H1 (cell line): Measurements from ENCODE around the gene SLC6A17. TPM values are rescaled to one million over a fixed set of nuclear protein-coding genes. Genes with fewer than 3 reads are reported as not detected.

Source experiments
- CTCF ChIA-PET: fragments of 300-600 bp; sonication (Branson Sonifier 250); formaldehyde crosslinking; loops from one replicate; lab custom pipeline; 2021; ENCODE audit not compliant: partially characterized antibody; lab: Charles Lee
- POLR2A ChIA-PET: fragments of 300-600 bp; sonication (Branson Sonifier 250); formaldehyde crosslinking; loops from one replicate; lab custom pipeline; 2021; ENCODE audit warnings: inconsistent platforms; ENCODE audit not compliant: partially characterized antibody; lab: Charles Lee
- DNase-seq, 2 experiments: peaks; one replicate each; pipeline versions ENCODE4 v3.0.0 to v3.0.0-alpha.2; 2010 to 2022; ENCODE audit warnings: low spot score in 2 of 2, low read depth in 1 of 2, mixed read lengths in 1 of 2
- FAIRE-seq: peaks from 2 replicates; lab custom pipeline; 2011; peaks lifted over from hg19 to GRCh38; lab: Jason Lieb, UNC
- H2AFZ ChIP-seq: 2 replicates; pipeline ENCODE4 v1.8.1; 2012; ENCODE audit warnings: low read length, inconsistent platforms
- H2AK5ac ChIP-seq: 2 replicates; pipeline ENCODE4 v1.6.1; 2013; ENCODE audit warnings: low read depth, low read length
- H2BK120ac ChIP-seq: replicated peaks from 2 replicates; pipeline ENCODE3; 2013; ENCODE audit warnings: low read depth, low read length, inconsistent platforms
- H2BK12ac ChIP-seq: 2 replicates; pipeline ENCODE4 v1.6.1; 2013; ENCODE audit warnings: low read depth, low read length
- H2BK15ac ChIP-seq: 2 replicates; pipeline ENCODE4 v1.6.1; 2013; ENCODE audit warnings: low read length
- H2BK20ac ChIP-seq: 2 replicates; pipeline ENCODE4 v1.6.1; 2013; ENCODE audit warnings: low read length
- H2BK5ac ChIP-seq: 2 replicates; pipeline ENCODE4 v1.6.1; 2013; ENCODE audit warnings: low read depth, low read length
- H3K14ac ChIP-seq: 2 replicates; pipeline ENCODE4 v1.6.1; 2013; ENCODE audit warnings: inconsistent platforms; ENCODE audit not compliant: insufficient read length
- H3K18ac ChIP-seq: 2 replicates; pipeline ENCODE4 v1.6.1; 2013; ENCODE audit warnings: low read length; ENCODE audit errors: extremely low read depth
- H3K23ac ChIP-seq: 2 replicates; pipeline ENCODE4 v1.6.1; 2013; ENCODE audit warnings: inconsistent platforms; ENCODE audit not compliant: insufficient read length
- H3K23me2 ChIP-seq: 2 replicates; pipeline ENCODE4 v1.6.1; 2013; ENCODE audit warnings: low read depth, low read length
- H3K27ac ChIP-seq: 2 replicates; pipeline ENCODE4 v1.6.1; 2011; ENCODE audit warnings: low read depth, low read length, inconsistent platforms
- H3K27me3 ChIP-seq, 4 experiments: replicated peaks in 1 of 4; 1 replicate in 1 of 4; 2 replicates in 3 of 4; pipeline versions ENCODE4 v1.6.1 to v1.8.1; 2011 to 2013; ENCODE audit warnings: low read length in 3 of 4, mild to moderate bottlenecking in 3 of 4, inconsistent platforms in 2 of 4, mixed read lengths in 2 of 4, moderate library complexity in 1 of 4; ENCODE audit not compliant: control insufficient read depth in 3 of 4, insufficient read depth in 3 of 4; ENCODE audit errors: extremely low read depth in 1 of 4
- H3K36me3 ChIP-seq, 4 experiments: 2 replicates each; pipeline versions ENCODE4 v1.6.1 to v1.8.1; 2011 to 2013; ENCODE audit warnings: mild to moderate bottlenecking in 4 of 4, low read length in 3 of 4, moderate library complexity in 2 of 4, control low read depth in 1 of 4, inconsistent platforms in 1 of 4; ENCODE audit not compliant: insufficient read depth in 4 of 4, control insufficient read depth in 2 of 4
- H3K4ac ChIP-seq: replicated peaks from 2 replicates; pipeline ENCODE3; 2013; ENCODE audit warnings: low read length, low read depth, mixed read lengths, inconsistent platforms; ENCODE audit not compliant: insufficient read length
- H3K4me1 ChIP-seq, 4 experiments: replicated peaks in 1 of 4; 1 replicate in 1 of 4; 2 replicates in 3 of 4; pipeline versions ENCODE4 v1.6.1 to v1.8.1; 2011 to 2013; ENCODE audit warnings: low read length in 3 of 4, inconsistent platforms in 2 of 4, mixed read lengths in 1 of 4; ENCODE audit not compliant: insufficient read depth in 4 of 4, control insufficient read depth in 3 of 4
- H3K4me2 ChIP-seq, 2 experiments: 2 replicates each; pipeline versions ENCODE4 v1.6.1 to v1.8.1; 2011 to 2013; ENCODE audit warnings: low read depth in 2 of 2, low read length in 2 of 2, control low read depth in 1 of 2, inconsistent platforms in 1 of 2, mild to moderate bottlenecking in 1 of 2; ENCODE audit not compliant: insufficient read depth in 1 of 2
- H3K4me3 ChIP-seq, 4 experiments: fragments of 200-600, 300-600 bp in 1 of 4; sonication (generic), shearing (Covaris generic), sonication (Bioruptor Twin) in 1 of 4; 2 replicates each; pipeline versions ENCODE4 v1.5.1 to v1.8.1; 2011 to 2016; ENCODE audit warnings: low read length in 4 of 4, low read depth in 3 of 4, control low read depth in 2 of 4, inconsistent platforms in 2 of 4, mild to moderate bottlenecking in 2 of 4, mixed read lengths in 1 of 4, moderate library complexity in 1 of 4; ENCODE audit not compliant: insufficient read depth in 2 of 4; ENCODE audit errors: extremely low read depth in 1 of 4
- H3K56ac ChIP-seq: replicated peaks from 2 replicates; pipeline ENCODE3; 2013; ENCODE audit warnings: low read depth, mild to moderate bottlenecking, mixed read lengths, low read length, inconsistent platforms; ENCODE audit not compliant: insufficient read length
- H3K79me1 ChIP-seq: 2 replicates; pipeline ENCODE4 v1.6.1; 2013; ENCODE audit warnings: low read depth, low read length, control low read depth
- H3K79me2 ChIP-seq, 2 experiments: 2 replicates each; pipeline versions ENCODE4 v1.6.1 to v1.8.1; 2012 to 2013; ENCODE audit warnings: low read length in 2 of 2, mild to moderate bottlenecking in 2 of 2, inconsistent platforms in 1 of 2; ENCODE audit not compliant: insufficient read depth in 2 of 2, control insufficient read depth in 1 of 2
- H3K9ac ChIP-seq, 4 experiments: replicated peaks in 1 of 4; 1 replicate in 1 of 4; 2 replicates in 3 of 4; pipeline versions ENCODE4 v1.6.1 to v1.8.1; 2011 to 2013; ENCODE audit warnings: low read depth in 3 of 4, low read length in 3 of 4, control low read depth in 2 of 4, mild to moderate bottlenecking in 2 of 4, moderate library complexity in 2 of 4, inconsistent platforms in 1 of 4; ENCODE audit errors: extremely low read depth in 1 of 4
- H3K9me3 ChIP-seq, 2 experiments: 2 replicates each; pipeline versions ENCODE4 v1.6.1 to v1.8.1; 2012 to 2013; ENCODE audit warnings: mild to moderate bottlenecking in 2 of 2, moderate library complexity in 2 of 2, control low read depth in 1 of 2, inconsistent platforms in 1 of 2, low read depth in 1 of 2, low read length in 1 of 2, mixed read lengths in 1 of 2; ENCODE audit not compliant: insufficient read depth in 2 of 2
- H4K20me1 ChIP-seq, 2 experiments: replicated peaks in 1 of 2; 2 replicates each; pipeline versions ENCODE3 to v1.8.1; 2011 to 2013; ENCODE audit warnings: inconsistent platforms in 2 of 2, low read length in 2 of 2, mild to moderate bottlenecking in 1 of 2; ENCODE audit not compliant: insufficient read depth in 2 of 2, control insufficient read depth in 1 of 2
- H4K5ac ChIP-seq: 2 replicates; pipeline ENCODE4 v1.6.1; 2013; ENCODE audit warnings: low read length, low read depth, mixed read lengths, inconsistent platforms; ENCODE audit not compliant: insufficient read length
- H4K8ac ChIP-seq: 2 replicates; pipeline ENCODE4 v1.8.0; 2013; ENCODE audit warnings: mild to moderate bottlenecking, moderate library complexity, low read length, inconsistent platforms; ENCODE audit not compliant: insufficient read depth; ENCODE audit errors: extremely low read depth
- H4K91ac ChIP-seq: replicated peaks from 2 replicates; pipeline ENCODE3; 2013; ENCODE audit warnings: low read length, mixed read lengths, inconsistent platforms; ENCODE audit not compliant: insufficient read length
- ATF2 ChIP-seq: IDR thresholded peaks from 2 replicates; pipeline ENCODE4 v1.6.1; 2012; ENCODE audit warnings: low read length, inconsistent platforms
- BRCA1 ChIP-seq: IDR thresholded peaks from 2 replicates; pipeline ENCODE4 v1.6.1; 2012; ENCODE audit warnings: low read depth, low read length, improper control_type of control experiment
- CEBPB ChIP-seq: IDR thresholded peaks from 2 replicates; pipeline ENCODE4 v1.6.1; 2012; ENCODE audit warnings: low read depth, low read length
- HDAC2 ChIP-seq, 2 experiments: fragments of 300-600 bp in 1 of 2; sonication (generic) in 1 of 2; IDR thresholded peaks; 2 replicates each; pipeline ENCODE4 v1.6.1; 2011 to 2012; ENCODE audit warnings: low read depth in 2 of 2, low read length in 2 of 2, mild to moderate bottlenecking in 2 of 2, moderate library complexity in 2 of 2, borderline replicate concordance in 1 of 2, inconsistent platforms in 1 of 2
- KDM1A ChIP-seq: fragments of 200-600, 300-600 bp; sonication (generic); IDR thresholded peaks from 2 replicates; pipeline ENCODE4 v1.7.1; 2016; ENCODE audit warnings: mild to moderate bottlenecking, low read length, borderline replicate concordance
- KDM4A ChIP-seq: IDR thresholded peaks from one replicate; pipeline ENCODE4 v1.7.1; 2012; ENCODE audit warnings: low read depth, mild to moderate bottlenecking, moderate library complexity, low read length, inconsistent platforms; ENCODE audit not compliant: severe bottlenecking
- RBBP5 ChIP-seq: IDR thresholded peaks from 2 replicates; pipeline ENCODE4 v1.7.1; 2012; ENCODE audit warnings: low read depth, mild to moderate bottlenecking, inconsistent platforms, low read length, moderate library complexity, borderline replicate concordance
- RFX5 ChIP-seq: IDR thresholded peaks from 2 replicates; pipeline ENCODE4 v1.6.1; 2011; ENCODE audit warnings: low read depth, low read length, improper control_type of control experiment, borderline replicate concordance
- SP2 ChIP-seq: IDR thresholded peaks from 2 replicates; pipeline ENCODE4 v1.6.1; 2012; ENCODE audit warnings: mild to moderate bottlenecking, low read length, inconsistent platforms
- SRF ChIP-seq: IDR thresholded peaks from 2 replicates; pipeline ENCODE4 v1.6.1; 2011; ENCODE audit warnings: mild to moderate bottlenecking, low read depth, low read length, moderate library complexity
- SUZ12 ChIP-seq: fragments of 200-600 bp; sonication (generic); IDR thresholded peaks from 2 replicates; pipeline ENCODE4 v1.6.1; 2012; ENCODE audit warnings: mild to moderate bottlenecking, inconsistent platforms, low read length, moderate library complexity, mixed read lengths
- ZNF274 ChIP-seq: IDR thresholded peaks from 2 replicates; pipeline ENCODE4 v1.7.0; 2012; ENCODE audit warnings: low read length, borderline replicate concordance; ENCODE audit errors: extremely low read depth
- WGBS, 2 experiments: shearing (Covaris generic) in 1 of 2; methylation state at CpG; one replicate each; pipeline versions ENCODE4 v1.1.6 to v1.1.7; 2013 to 2015; ENCODE audit warnings: low lambda C conversion rate in 2 of 2, mixed read lengths in 2 of 2, inconsistent platforms in 1 of 2, low coverage in 1 of 2, missing lambda C conversion rate in 1 of 2; ENCODE audit not compliant: insufficient replicate concordance in 2 of 2, insufficient coverage in 1 of 2, insufficient read length in 1 of 2; ENCODE audit errors: extremely low coverage in 1 of 2, missing lambda C conversion rate in 1 of 2; 5-methylcytosine and 5-hydroxymethylcytosine counted together
- polyA plus RNA-seq, 7 experiments: library from polyadenylated mRNA; depleted of rRNA in 3 of 7; stranded (reverse) in 5 of 7; unstranded in 2 of 7; fragments of >200 nt in 5 of 7; fragments of 200-250 nt in 2 of 7; gene quantifications; 1 replicate in 5 of 7; 2 replicates in 1 of 7; 4 replicates in 1 of 7; pipeline versions ENCODE4 v1.2.1 to v1.2.3, GENCODE V29; 2011 to 2013; ENCODE audit warnings: missing spikeins in 2 of 7, mixed read lengths in 2 of 7
- total RNA-seq: library from RNA; stranded (reverse); fragmentation: NEBNext Ultra II Directional; extraction: Animal tissue kit (Norgen Biotek cat#: 25700); gene quantifications from 2 replicates; pipeline ENCODE4 v1.2.1, GENCODE V29; 2021

Gene SLC6A17
- total and polyA plus RNA-seq, 2 of the 8 experiments (the other 6 are each of a cell fraction or from before 2014, with no cell fraction given): 0.15 to 0.28 TPM

- Histone ChIP-seq H3K23me2 (no peaks in the 10 kb centered on the region; the same call in 1 of the 2 replicates), H3K14ac (no peak overlapping the region), H3K4me2 (no peak overlapping the region), H3K4ac (no peak overlapping the region), H2BK120ac (no peak overlapping the region), H3K4me3 (no peak overlapping the region), H3K27ac (no peak overlapping the region), H2BK15ac (no peak overlapping the region), H3K36me3 (no peaks in the 10 kb centered on the region), H3K27me3 (no peaks in the 10 kb centered on the region; a peak in 3 of 7 replicates), H3K79me1 (no peaks in the 10 kb centered on the region), H3K9ac (no peak overlapping the region), H3K23ac (no peak overlapping the region), H2BK12ac (no peak overlapping the region), H2BK5ac (no peak overlapping the region), H3K56ac (no peak overlapping the region), H3K9me3 (no peaks in the 10 kb centered on the region), H4K5ac (no peak overlapping the region), H2AK5ac (no peak overlapping the region), H3K4me1 (peaks cover 0 to 21% (median 14%) of the 10 kb centered on the region in 4 experiments; a peak in 6 of 7 replicates), H2BK20ac (peak overlapping the region; percentile 16), H4K91ac (no peak overlapping the region), H3K79me2 (no peaks in the 10 kb centered on the region), H4K20me1 (no peaks in the 10 kb centered on the region), H3K18ac (no peak overlapping the region; the same call in 1 of the 2 replicates), H2AFZ (no peak overlapping the region), H4K8ac (no peak overlapping the region)
- 50% methylated on average over 2 of the region's 2 CpGs; no CpG with 5 or more reads in 1 of the 2 experiments for WGBS, 2 experiments
- CTCF ChIA-PET: interaction anchor here (0.7 to 4.8 kb wide), 12 partner anchors 9 to 347 kb away, joined by 3 to 23 read pairs (median 4); no protein-coding TSS in a partner anchor
- DNase-seq (no peak), FAIRE-seq (no peak)
- POLR2A ChIA-PET: interaction anchor here (0.8 to 1.6 kb wide), 5 partner anchors 9 to 99 kb away, joined by 3 to 6 read pairs (median 4); no protein-coding TSS in a partner anchor
- no peak for TF ChIP-seq SP2
- no peak for TF ChIP-seq ATF2
- no peak for TF ChIP-seq KDM1A
- TF ChIP-seq SRF: no peak
- TF ChIP-seq ZNF274: no peak
- TF ChIP-seq CEBPB: no peak
- TF ChIP-seq KDM4A: no peak
- TF ChIP-seq SUZ12: no peak
- TF ChIP-seq RFX5: no peak
- no peak for TF ChIP-seq RBBP5
- TF ChIP-seq HDAC2 (IDR thresholded peaks at IDR 0.05; ENCODE audit: borderline replicate concordance in 1 of 2, low read depth in 2 of 2, low read length in 2 of 2): no peak
- TF ChIP-seq BRCA1: no peak
These were observed 91.2 kb downstream of the SLC6A17 start for GRCh38 chr1:110241516-110241915.
